IMR-90 (cell line): ENCODE data around the gene GRSF1. TPM values are rescaled to one million over a fixed set of nuclear protein-coding genes. Genes with fewer than 3 reads are reported as not detected.

Experiments used
- ATAC-seq: fragments of 200-7000 bp; cut with Tn5 transposase; 2 replicates; pipeline ENCODE4 v1.9.1; 2020; ENCODE audit warnings: low read depth, mild to moderate bottlenecking, moderate library complexity
- BruUV-seq: library from RNA; stranded (reverse); fragments of 400-500 nt; replicated peaks from 2 replicates; lab custom pipeline; 2021; lab: Mats Ljungman, UMichigan
- CTCF ChIA-PET: fragments of 300-600 bp; formaldehyde crosslinking; extraction: SDS; loops from one replicate; lab custom pipeline; 2021; ENCODE audit warnings: antibody characterized with exemption; lab: Yijun Ruan, JAX
- POLR2A ChIA-PET: fragments of 300-600 bp; sonication (Branson Sonifier 250); formaldehyde crosslinking; loops from one replicate; lab custom pipeline; 2022; ENCODE audit warnings: antibody characterized with exemption; ENCODE audit not compliant: unreplicated experiment; lab: Charles Lee
- DNase-seq: peaks from one replicate; pipeline ENCODE4 v3.0.0; 2013
- H2AFZ ChIP-seq: replicated peaks from 2 replicates; pipeline ENCODE3; 2013; ENCODE audit warnings: low read length, mild to moderate bottlenecking; ENCODE audit not compliant: poor library complexity
- H2AK5ac ChIP-seq: 2 replicates; pipeline ENCODE4 v1.6.1; 2013; ENCODE audit warnings: low read depth, low read length, inconsistent platforms
- H2AK9ac ChIP-seq: replicated peaks from 2 replicates; pipeline ENCODE3; 2013; ENCODE audit warnings: mild to moderate bottlenecking, low read depth, low read length, moderate library complexity; ENCODE audit not compliant: poor library complexity
- H2BK120ac ChIP-seq: 2 replicates; pipeline ENCODE4 v1.6.1; 2013; ENCODE audit warnings: low read depth, low read length, inconsistent platforms
- H2BK15ac ChIP-seq: 3 replicates; pipeline ENCODE4 v1.6.1; 2013; ENCODE audit warnings: low read depth, low read length, inconsistent platforms
- H2BK20ac ChIP-seq: 2 replicates; pipeline ENCODE4 v1.6.1; 2013; ENCODE audit warnings: low read depth, mild to moderate bottlenecking, inconsistent platforms, low read length, moderate library complexity
- H2BK5ac ChIP-seq: 2 replicates; pipeline ENCODE4 v1.6.1; 2013; ENCODE audit warnings: mild to moderate bottlenecking, low read depth, low read length, inconsistent platforms; ENCODE audit not compliant: poor library complexity, severe bottlenecking
- H3K14ac ChIP-seq: replicated peaks from 2 replicates; pipeline ENCODE4 v1.6.1; 2013; ENCODE audit warnings: low read depth, low read length, inconsistent platforms
- H3K18ac ChIP-seq: 2 replicates; pipeline ENCODE4 v1.6.1; 2013; ENCODE audit warnings: low read depth, low read length, control low read depth
- H3K23ac ChIP-seq: 2 replicates; pipeline ENCODE4 v1.6.1; 2013; ENCODE audit warnings: low read depth, low read length, inconsistent platforms
- H3K27ac ChIP-seq: 2 replicates; pipeline ENCODE4 v1.5.1; 2013; ENCODE audit warnings: mild to moderate bottlenecking, control low read depth, low read length; ENCODE audit not compliant: insufficient read depth
- H3K27me3 ChIP-seq: 2 replicates; pipeline ENCODE4 v1.6.1; 2013; ENCODE audit warnings: low read length; ENCODE audit not compliant: control insufficient read depth, insufficient read depth
- H3K36me3 ChIP-seq: 2 replicates; pipeline ENCODE4 v1.6.1; 2013; ENCODE audit warnings: low read length, mixed read lengths; ENCODE audit not compliant: control insufficient read depth, insufficient read depth
- H3K4ac ChIP-seq: 2 replicates; pipeline ENCODE4 v1.6.1; 2013; ENCODE audit warnings: low read depth, low read length, inconsistent platforms
- H3K4me1 ChIP-seq: 2 replicates; pipeline ENCODE4 v1.6.1; 2013; ENCODE audit warnings: low read length, mixed read lengths; ENCODE audit not compliant: control insufficient read depth, insufficient read depth
- H3K4me2 ChIP-seq: 2 replicates; pipeline ENCODE4 v1.6.1; 2013; ENCODE audit warnings: low read depth, mild to moderate bottlenecking, control low read depth, low read length, moderate library complexity
- H3K4me3 ChIP-seq: 2 replicates; pipeline ENCODE4 v1.5.1; 2013; ENCODE audit warnings: low read depth, mild to moderate bottlenecking, control low read depth, low read length, moderate library complexity; ENCODE audit not compliant: insufficient read depth
- H3K56ac ChIP-seq: 2 replicates; pipeline ENCODE4 v1.6.1; 2013; ENCODE audit warnings: low read length, inconsistent platforms; ENCODE audit not compliant: insufficient read depth; ENCODE audit errors: extremely low read depth
- H3K79me1 ChIP-seq, 2 experiments: 2 replicates each; pipeline ENCODE4 v1.6.1; 2013; ENCODE audit warnings: low read length in 2 of 2, inconsistent platforms in 1 of 2, low read depth in 1 of 2
- H3K9ac ChIP-seq: 2 replicates; pipeline ENCODE4 v1.6.1; 2013; ENCODE audit warnings: low read depth, low read length, control low read depth
- H3K9me1 ChIP-seq: 2 replicates; pipeline ENCODE4 v1.6.1; 2013; ENCODE audit warnings: low read length, inconsistent platforms; ENCODE audit not compliant: insufficient read depth
- H3K9me3 ChIP-seq: 2 replicates; pipeline ENCODE4 v1.6.1; 2013; ENCODE audit warnings: low read length; ENCODE audit not compliant: control insufficient read depth, insufficient read depth
- H4K20me1 ChIP-seq: 2 replicates; pipeline ENCODE4 v1.6.1; 2013; ENCODE audit warnings: low read length, inconsistent platforms; ENCODE audit not compliant: insufficient read depth
- H4K5ac ChIP-seq: 2 replicates; pipeline ENCODE4 v1.6.1; 2013; ENCODE audit warnings: mild to moderate bottlenecking, low read depth, low read length, control low read depth
- H4K8ac ChIP-seq, 2 experiments: 2 replicates each; pipeline ENCODE4 v1.6.1; 2013; ENCODE audit warnings: low read depth in 2 of 2, low read length in 2 of 2, control low read depth in 1 of 2, inconsistent platforms in 1 of 2
- H4K91ac ChIP-seq: 2 replicates; pipeline ENCODE4 v1.6.1; 2013; ENCODE audit warnings: low read depth, low read length, inconsistent platforms; ENCODE audit not compliant: insufficient read depth
- BHLHE40 ChIP-seq: fragments of 150-350 bp; IDR thresholded peaks from 2 replicates; pipeline ENCODE4 v1.6.1; 2016; ENCODE audit warnings: mild to moderate bottlenecking, low read depth, low read length
- CEBPB ChIP-seq: IDR thresholded peaks from 2 replicates; pipeline ENCODE4 v1.6.1; 2012; ENCODE audit warnings: low read depth, low read length, improper control_type of control experiment
- CHD1 ChIP-seq: IDR thresholded peaks from 2 replicates; pipeline ENCODE4 v1.6.1; 2012; ENCODE audit warnings: low read depth, low read length, improper control_type of control experiment
- FOS ChIP-seq: fragments of 150-350 bp; IDR thresholded peaks from 2 replicates; pipeline ENCODE4 v1.6.1; 2016; ENCODE audit warnings: low read depth, low read length
- MAFK ChIP-seq: IDR thresholded peaks from 2 replicates; pipeline ENCODE4 v1.6.1; 2012; ENCODE audit warnings: low read depth, low read length, improper control_type of control experiment
- MAZ ChIP-seq: IDR thresholded peaks from 2 replicates; pipeline ENCODE4 v1.6.1; 2012; ENCODE audit warnings: low read depth, mild to moderate bottlenecking, low read length, improper control_type of control experiment, moderate library complexity, borderline replicate concordance
- MXI1 ChIP-seq: IDR thresholded peaks from 2 replicates; pipeline ENCODE4 v1.6.1; 2012; ENCODE audit warnings: low read depth, mild to moderate bottlenecking, low read length, moderate library complexity, borderline replicate concordance
- NFE2L2 ChIP-seq: fragments of 150-350 bp; IDR thresholded peaks from 2 replicates; pipeline ENCODE4 v1.6.1; 2016; ENCODE audit warnings: low read depth, mild to moderate bottlenecking, low read length
- POLR2A ChIP-seq: IDR thresholded peaks from 2 replicates; pipeline ENCODE4 v1.6.1; 2012; ENCODE audit warnings: mild to moderate bottlenecking, low read depth, low read length
- RAD21 ChIP-seq: IDR thresholded peaks from 2 replicates; pipeline ENCODE4 v1.6.1; 2012; ENCODE audit warnings: low read length, improper control_type of control experiment
- RCOR1 ChIP-seq: IDR thresholded peaks from 2 replicates; pipeline ENCODE4 v1.6.1; 2012; ENCODE audit warnings: mild to moderate bottlenecking, low read length, improper control_type of control experiment; ENCODE audit not compliant: insufficient replicate concordance
- RFX5 ChIP-seq: IDR thresholded peaks from 2 replicates; pipeline ENCODE4 v1.8.0; 2012; ENCODE audit warnings: low read depth, mild to moderate bottlenecking, low read length, moderate library complexity
- SMC3 ChIP-seq: fragments of 150-350 bp; IDR thresholded peaks from 2 replicates; pipeline ENCODE4 v1.6.1; 2016; ENCODE audit warnings: low read depth, mild to moderate bottlenecking, antibody characterized with exemption, low read length, moderate library complexity
- WGBS, 2 experiments: methylation state at CpG; one replicate each; pipeline versions ENCODE4 v1.1.5 to v1.1.7; 2013; ENCODE audit warnings: missing lambda C conversion rate in 2 of 2; ENCODE audit not compliant: insufficient read length in 1 of 2; ENCODE audit errors: extremely low coverage in 2 of 2; 5-methylcytosine and 5-hydroxymethylcytosine counted together
- dilution Hi-C: fragments of 300-500 bp; cut with HindIII; formaldehyde crosslinking; loops from one replicate; pipeline ENCODE4 v1.14.3; 2018; ENCODE audit warnings: low sequenced_read_pairs; ENCODE audit not compliant: unreplicated experiment
- in situ Hi-C: fragments of 300-500 bp; cut with MboI; formaldehyde crosslinking; loops from 3 replicates; pipeline ENCODE4 v1.14.3; 2019; ENCODE audit warnings: low sequenced_read_pairs, inconsistent platforms, mixed read lengths
- intact Hi-C: fragments of 100-400 bp; cut with micrococcal nuclease; formaldehyde crosslinking; loops from 2 replicates; pipeline ENCODE4 v1.10.0; 2022
- polyA plus RNA-seq, 3 experiments: library from polyadenylated mRNA; depleted of rRNA; stranded (reverse); fragments of >200 nt; gene quantifications; 2 replicates each; pipeline ENCODE4 v1.2.3, GENCODE V29; 2012; ENCODE audit warnings: low replicate concordance in 1 of 3
- total RNA-seq: library from RNA; depleted of rRNA; stranded (reverse); fragments of >200 nt; gene quantifications from 2 replicates; pipeline ENCODE4 v1.2.3, GENCODE V29; 2012
- TF ChIP-seq, protein P1 (sequence below): fragments of 150-350 bp; IDR thresholded peaks from 2 replicates; pipeline ENCODE4 v1.6.1; 2016; ENCODE audit warnings: low read depth, mild to moderate bottlenecking, low read length, moderate library complexity, borderline replicate concordance
- TF ChIP-seq, protein P2 (sequence below): fragments of 150-350 bp; IDR thresholded peaks from 2 replicates; pipeline ENCODE4 v1.6.1; 2017; ENCODE audit warnings: mild to moderate bottlenecking, antibody characterized with exemption, low read length, low read depth

GRSF1 gene
- total and polyA plus RNA-seq, 2 of the 4 experiments (the other 2 are of a cell fraction), result 67.7 to 71.5 TPM

DNA sequence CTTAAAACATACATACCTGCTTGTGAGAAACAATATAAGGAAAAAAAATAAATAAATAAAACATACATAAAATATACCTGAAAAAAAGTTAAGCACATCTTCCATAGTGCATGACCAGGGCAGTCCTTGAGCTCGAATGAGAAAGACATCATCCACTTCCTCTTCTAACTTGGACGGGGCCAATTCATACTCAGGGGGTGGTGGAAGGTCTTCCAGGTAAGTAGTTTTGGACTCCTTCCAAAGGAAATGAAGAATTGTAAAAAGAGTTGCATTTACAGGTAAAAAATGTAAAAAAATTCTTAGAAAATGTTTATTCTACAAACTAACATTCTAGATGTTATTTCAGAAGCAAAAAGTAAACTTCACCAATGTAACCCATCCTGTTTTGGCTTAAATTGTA, 3.6 kb downstream of the GRSF1 start:
- Histone ChIP-seq H3K9me3 (no peaks in the 10 kb centered on the region), H3K27me3 (no peaks in the 10 kb centered on the region), H3K9me1 (peaks cover 10% of the 10 kb centered on the region), H2AFZ (no peak overlapping the region), H3K4ac (no peak overlapping the region), H3K23ac (no peak overlapping the region), H2AK9ac (no peak overlapping the region), H2BK120ac (no peak overlapping the region), H3K9ac (no peak overlapping the region), H3K14ac (no peak overlapping the region), H4K91ac (no peak overlapping the region), H3K4me3 (no peak overlapping the region), H2BK20ac (no peak overlapping the region), H3K56ac (no peak overlapping the region), H3K79me1 (peaks cover 15 to 39% of the 10 kb centered on the region in 2 experiments), H3K18ac (no peak overlapping the region), H3K4me1 (peaks cover 8% of the 10 kb centered on the region), H4K20me1 (peaks cover 46% of the 10 kb centered on the region), H3K36me3 (peaks cover 21% of the 10 kb centered on the region), H3K27ac (no peak overlapping the region), H2BK15ac (no peak overlapping the region), H4K5ac (no peak overlapping the region), H3K4me2 (no peak overlapping the region), H2BK5ac (no peak overlapping the region), H4K8ac (no peak overlapping the region), H2AK5ac (no peak overlapping the region)
- in situ Hi-C loops (loop anchor here (10.0 kb wide), 1 partner anchor 159 kb away; the partner anchor contains the start of gene DCK), intact Hi-C loops (loop anchor here (5.0 kb wide), 1 partner anchor 156 kb away; the partner anchor contains the start of gene DCK), dilution Hi-C loops (no loop called here)
- CTCF ChIA-PET, result no interaction called here
- TF ChIP-seq, protein P1, sequence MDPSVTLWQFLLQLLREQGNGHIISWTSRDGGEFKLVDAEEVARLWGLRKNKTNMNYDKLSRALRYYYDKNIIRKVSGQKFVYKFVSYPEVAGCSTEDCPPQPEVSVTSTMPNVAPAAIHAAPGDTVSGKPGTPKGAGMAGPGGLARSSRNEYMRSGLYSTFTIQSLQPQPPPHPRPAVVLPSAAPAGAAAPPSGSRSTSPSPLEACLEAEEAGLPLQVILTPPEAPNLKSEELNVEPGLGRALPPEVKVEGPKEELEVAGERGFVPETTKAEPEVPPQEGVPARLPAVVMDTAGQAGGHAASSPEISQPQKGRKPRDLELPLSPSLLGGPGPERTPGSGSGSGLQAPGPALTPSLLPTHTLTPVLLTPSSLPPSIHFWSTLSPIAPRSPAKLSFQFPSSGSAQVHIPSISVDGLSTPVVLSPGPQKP, result no peak
- TF ChIP-seq SMC3 (no peak), RAD21 (no peak), RCOR1 (no peak), FOS (no peak), POLR2A (no peak), MAFK (no peak), CEBPB (no peak), MAZ (no peak), MXI1 (no peak), NFE2L2 (no peak), RFX5 (no peak), CHD1 (no peak), BHLHE40 (no peak)
- TF ChIP-seq, protein P2, sequence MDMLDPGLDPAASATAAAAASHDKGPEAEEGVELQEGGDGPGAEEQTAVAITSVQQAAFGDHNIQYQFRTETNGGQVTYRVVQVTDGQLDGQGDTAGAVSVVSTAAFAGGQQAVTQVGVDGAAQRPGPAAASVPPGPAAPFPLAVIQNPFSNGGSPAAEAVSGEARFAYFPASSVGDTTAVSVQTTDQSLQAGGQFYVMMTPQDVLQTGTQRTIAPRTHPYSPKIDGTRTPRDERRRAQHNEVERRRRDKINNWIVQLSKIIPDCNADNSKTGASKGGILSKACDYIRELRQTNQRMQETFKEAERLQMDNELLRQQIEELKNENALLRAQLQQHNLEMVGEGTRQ, result no peak
- no peak for DNase-seq
- no CpG with 5 or more reads among the region's 2 CpGs for WGBS, 2 experiments
- no TSS peak for BruUV-seq
- POLR2A ChIA-PET, result no interaction called here
- ATAC-seq, result no peak
